Measurements from ENCODE around the gene IL5RA. TPM values are rescaled to one million over a fixed set of nuclear protein-coding genes. Genes with fewer than 3 reads are reported as not detected.

Gene IL5RA
- total RNA-seq: not detected

DNA sequence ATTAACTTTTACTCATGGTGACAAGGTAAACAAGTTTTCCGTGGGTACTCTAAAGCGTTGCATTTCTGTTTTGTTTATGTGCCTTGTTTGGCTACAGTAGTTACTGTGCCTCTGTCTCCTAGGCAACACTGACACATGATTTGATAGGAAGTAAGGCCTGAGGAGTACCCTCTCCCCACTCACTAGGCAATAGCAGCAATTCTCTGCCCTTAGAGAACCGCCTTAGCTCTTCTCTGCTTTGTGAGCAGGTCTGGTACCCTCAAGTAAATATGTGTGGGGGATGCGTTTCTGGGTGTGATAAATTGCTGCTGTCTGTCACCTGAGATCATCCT is at the start of gene IL5RA:
Gene IL5RA, minus strand, starts transcription at position 76 of the 332 bp plus-strand sequence. CDS start 5,390 bp downstream, outside the sequence.
- intact Hi-C loops (cut with DNase I): no loop called here
- no peak within 1 kb of the TSS for H3K27ac ChIP-seq
- TF ChIP-seq POLR2AphosphoS5 (IDR thresholded peaks at IDR 0.05; ENCODE audit: insufficient read depth in 1 of 2, low read depth in 1 of 2) (no peak), POLR2A (IDR thresholded peaks at IDR 0.05) (no peak)
- TF ChIP-seq, protein P1, sequence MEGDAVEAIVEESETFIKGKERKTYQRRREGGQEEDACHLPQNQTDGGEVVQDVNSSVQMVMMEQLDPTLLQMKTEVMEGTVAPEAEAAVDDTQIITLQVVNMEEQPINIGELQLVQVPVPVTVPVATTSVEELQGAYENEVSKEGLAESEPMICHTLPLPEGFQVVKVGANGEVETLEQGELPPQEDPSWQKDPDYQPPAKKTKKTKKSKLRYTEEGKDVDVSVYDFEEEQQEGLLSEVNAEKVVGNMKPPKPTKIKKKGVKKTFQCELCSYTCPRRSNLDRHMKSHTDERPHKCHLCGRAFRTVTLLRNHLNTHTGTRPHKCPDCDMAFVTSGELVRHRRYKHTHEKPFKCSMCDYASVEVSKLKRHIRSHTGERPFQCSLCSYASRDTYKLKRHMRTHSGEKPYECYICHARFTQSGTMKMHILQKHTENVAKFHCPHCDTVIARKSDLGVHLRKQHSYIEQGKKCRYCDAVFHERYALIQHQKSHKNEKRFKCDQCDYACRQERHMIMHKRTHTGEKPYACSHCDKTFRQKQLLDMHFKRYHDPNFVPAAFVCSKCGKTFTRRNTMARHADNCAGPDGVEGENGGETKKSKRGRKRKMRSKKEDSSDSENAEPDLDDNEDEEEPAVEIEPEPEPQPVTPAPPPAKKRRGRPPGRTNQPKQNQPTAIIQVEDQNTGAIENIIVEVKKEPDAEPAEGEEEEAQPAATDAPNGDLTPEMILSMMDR (IDR thresholded peaks at IDR 0.05): no peak
- H3K36me3 ChIP-seq: no peaks in the 10 kb centered on the region
- no peaks in the 10 kb centered on the region for H3K27me3 ChIP-seq
- no peak within 1 kb of the TSS for H3K4me3 ChIP-seq
- no peaks in the 10 kb centered on the region for H3K9me3 ChIP-seq
- no peaks in the 10 kb centered on the region for H3K4me1 ChIP-seq
- DNase-seq (ENCODE audit: extremely low spot score in 2 of 2): no peak

DNA sequence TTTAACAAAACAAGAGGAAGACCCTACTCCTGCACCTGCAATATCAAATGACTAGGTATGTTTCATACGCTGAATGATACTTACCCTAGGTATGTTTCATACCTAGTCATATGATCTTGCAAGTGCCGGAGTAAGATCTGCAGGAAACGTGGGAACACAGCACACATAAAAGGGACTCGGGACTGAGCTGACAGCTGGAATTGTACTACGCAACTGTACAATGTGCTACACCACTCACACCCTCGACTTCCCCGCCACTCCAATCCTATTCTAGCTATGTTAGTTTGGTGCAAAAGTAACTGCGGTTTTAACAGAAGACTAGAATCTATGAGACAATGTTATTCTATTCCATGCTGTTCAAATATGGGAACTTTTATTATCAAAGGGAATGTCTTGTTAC is 47.3 kb upstream of the IL5RA start:
- Histone ChIP-seq H3K27me3 (no peaks in the 10 kb centered on the region), H3K4me3 (no peak overlapping the region), H3K4me1 (no peaks in the 10 kb centered on the region), H3K9me3 (no peaks in the 10 kb centered on the region), H3K27ac (no peak overlapping the region), H3K36me3 (peaks cover 0 to 53% of the 10 kb centered on the region in 2 donors)
- TF ChIP-seq POLR2AphosphoS5 (IDR thresholded peaks at IDR 0.05; ENCODE audit: insufficient read depth in 1 of 2, low read depth in 1 of 2) (no peak), POLR2A (IDR thresholded peaks at IDR 0.05) (no peak)
- TF ChIP-seq, protein P1 (IDR thresholded peaks at IDR 0.05): no peak
- intact Hi-C loops (cut with DNase I): no loop called here
- no peak for DNase-seq (ENCODE audit: extremely low spot score in 2 of 2)

DNA sequence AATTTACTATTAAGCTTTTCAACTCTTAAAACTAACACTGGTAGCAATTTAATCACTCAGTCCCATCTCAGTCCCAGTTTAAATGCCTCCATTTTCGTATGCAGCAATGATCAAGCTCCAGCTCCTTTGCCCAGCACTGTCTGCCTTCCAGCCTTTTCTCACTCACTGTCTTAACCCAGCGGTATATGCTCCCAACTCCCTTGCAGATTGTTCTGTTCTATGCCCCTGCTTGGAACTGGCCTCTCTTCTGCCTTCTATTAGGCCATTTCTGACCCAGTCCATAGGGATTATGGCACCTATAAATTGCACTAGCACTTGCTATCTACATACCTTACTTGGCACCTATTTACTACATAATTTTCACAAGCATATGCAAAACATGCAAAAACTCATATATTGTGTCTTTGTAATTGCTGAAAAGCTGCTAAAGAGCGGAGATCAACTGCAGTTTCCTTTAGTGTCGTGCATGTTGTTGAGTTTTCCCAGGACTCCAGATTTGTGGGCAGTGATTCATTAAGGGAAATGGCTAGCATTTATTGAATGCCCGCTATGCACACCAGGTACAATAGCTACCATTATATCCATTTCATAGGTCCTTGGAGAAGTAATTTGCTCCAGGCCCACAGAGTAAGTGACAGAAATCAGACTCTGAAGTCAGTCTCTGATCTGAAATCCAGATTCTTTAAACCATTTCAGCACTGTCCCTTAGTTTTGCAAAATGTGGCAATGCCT is 44.9 kb upstream of the IL5RA start:
- no peaks in the 10 kb centered on the region for H3K27me3 ChIP-seq
- intact Hi-C loops (cut with DNase I): no loop called here
- no peak overlapping the region for H3K27ac ChIP-seq
- TF ChIP-seq, protein P1 (IDR thresholded peaks at IDR 0.05): no peak
- TF ChIP-seq POLR2AphosphoS5 (IDR thresholded peaks at IDR 0.05; ENCODE audit: insufficient read depth in 1 of 2, low read depth in 1 of 2) (no peak), POLR2A (IDR thresholded peaks at IDR 0.05) (no peak)
- DNase-seq (ENCODE audit: extremely low spot score in 2 of 2): no peak
- no peaks in the 10 kb centered on the region for H3K4me1 ChIP-seq
- H3K4me3 ChIP-seq: no peak overlapping the region
- no peaks in the 10 kb centered on the region for H3K9me3 ChIP-seq
- peaks cover 0 to 62% of the 10 kb centered on the region in 2 donors for H3K36me3 ChIP-seq

DNA sequence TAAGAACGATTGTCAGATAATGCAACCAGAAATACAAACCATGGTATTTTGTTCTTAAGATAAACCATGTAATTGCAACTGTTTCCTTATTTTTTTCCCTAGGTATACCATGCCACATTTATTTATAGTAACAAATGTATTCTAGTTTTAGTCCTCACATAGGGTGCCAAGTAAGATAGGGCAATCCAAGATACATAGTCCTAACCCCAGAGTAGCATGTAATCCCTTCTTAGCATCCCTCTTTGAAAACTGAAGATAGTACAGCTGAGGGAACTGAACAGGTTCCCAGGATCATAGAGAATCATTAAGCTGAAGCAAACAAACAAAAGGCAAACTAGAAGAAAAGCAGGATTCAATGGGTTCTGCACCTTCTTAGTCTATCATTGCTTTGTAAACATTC is 41.3 kb upstream of the IL5RA start:
- intact Hi-C loops (cut with DNase I): no loop called here
- H3K36me3 ChIP-seq: peaks cover 0 to 64% of the 10 kb centered on the region in 2 donors
- H3K27ac ChIP-seq: no peak overlapping the region
- no peaks in the 10 kb centered on the region for H3K9me3 ChIP-seq
- H3K27me3 ChIP-seq: no peaks in the 10 kb centered on the region
- DNase-seq (ENCODE audit: extremely low spot score in 2 of 2): no peak
- TF ChIP-seq, protein P1 (IDR thresholded peaks at IDR 0.05): no peak
- no peaks in the 10 kb centered on the region for H3K4me1 ChIP-seq
- no peak overlapping the region for H3K4me3 ChIP-seq

DNA sequence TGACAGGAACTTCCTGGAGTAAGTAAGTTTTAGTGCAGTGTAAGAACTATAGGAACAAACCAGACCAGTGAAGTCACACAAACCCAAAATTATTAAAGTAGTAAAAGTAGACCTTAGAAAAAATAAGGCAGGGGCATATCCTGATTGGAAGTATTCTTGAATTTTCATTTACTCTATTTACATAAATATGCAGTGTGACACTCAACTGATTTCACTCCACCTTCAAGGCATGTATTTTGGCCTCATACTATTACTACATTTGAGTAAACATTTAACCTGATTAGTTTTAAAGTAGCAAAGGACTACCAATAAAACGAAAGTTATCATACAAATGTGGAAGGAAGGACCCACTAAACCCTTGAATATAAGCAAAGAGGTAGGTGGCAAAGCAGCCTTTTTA is 39.4 kb upstream of the IL5RA start:
- Histone ChIP-seq H3K27ac (no peak overlapping the region), H3K9me3 (no peaks in the 10 kb centered on the region), H3K4me3 (no peak overlapping the region), H3K27me3 (no peaks in the 10 kb centered on the region), H3K4me1 (no peaks in the 10 kb centered on the region), H3K36me3 (peaks cover 0 to 66% of the 10 kb centered on the region in 2 donors)
- intact Hi-C loops (cut with DNase I): no loop called here
- TF ChIP-seq, protein P1 (IDR thresholded peaks at IDR 0.05): no peak
- TF ChIP-seq POLR2AphosphoS5 (IDR thresholded peaks at IDR 0.05; ENCODE audit: insufficient read depth in 1 of 2, low read depth in 1 of 2): no peak
- no peak for TF ChIP-seq POLR2A (IDR thresholded peaks at IDR 0.05)
- DNase-seq (ENCODE audit: extremely low spot score in 2 of 2): no peak

Measured in vagina (tissue), 2 donors.